ENCODE data around the gene ANKFN1. TPM values are rescaled to one million over a fixed set of nuclear protein-coding genes. Genes with fewer than 3 reads are reported as not detected.

The ANKFN1 gene
- total and polyA plus RNA-seq, 10 of the 15 experiments (the other 5 are each of a cell fraction or from before 2014, with no cell fraction given) = 0.19 TPM; not detected in 9

GRCh38 chr17:56514899-56515298, 361.6 kb downstream of the ANKFN1 start:
- no peak for TF ChIP-seq RAD21 (IDR thresholded peaks at IDR 0.05; ENCODE audit: insufficient read depth, low read depth, low read length)
- TF ChIP-seq ZNF592 (IDR thresholded peaks at IDR 0.05) = no peak
- no peak for TF ChIP-seq ZNF384 (IDR thresholded peaks at IDR 0.05; ENCODE audit: borderline replicate concordance, low read depth, low read length)
- TF ChIP-seq EP300 (IDR thresholded peaks at IDR 0.05; ENCODE audit: borderline replicate concordance in 1 of 2, control insufficient read depth in 1 of 2, low read depth in 2 of 2, low read length in 2 of 2) = no peak
- no peak for TF ChIP-seq RFX5 (IDR thresholded peaks at IDR 0.05; ENCODE audit: low read depth, low read length)
- no peak for TF ChIP-seq PKNOX1 (IDR thresholded peaks at IDR 0.05)
- TF ChIP-seq SIX5 (IDR thresholded peaks at IDR 0.05; ENCODE audit: low read depth, low read length, severe bottlenecking) = no peak
- no peak for TF ChIP-seq GATAD2B (conservative IDR thresholded peaks at IDR 0.05; ENCODE audit: low read depth)
- no peak for TF ChIP-seq MLLT1 (IDR thresholded peaks at IDR 0.05)
- TF ChIP-seq SP1 (IDR thresholded peaks at IDR 0.05; ENCODE audit: low read depth, low read length) = no peak
- no peak for TF ChIP-seq ATF7 (IDR thresholded peaks at IDR 0.05; ENCODE audit: low read depth)
- TF ChIP-seq SUPT20H (IDR thresholded peaks at IDR 0.05; ENCODE audit: borderline replicate concordance, control insufficient read depth, low read depth, low read length) = no peak
- no peak for TF ChIP-seq ZNF207 (IDR thresholded peaks at IDR 0.05; ENCODE audit: borderline replicate concordance)
- TF ChIP-seq ELK1 (IDR thresholded peaks at IDR 0.05; ENCODE audit: low read depth, low read length) = no peak
- Histone ChIP-seq H3K36me3 (ENCODE audit: control insufficient read depth in 2 of 2, insufficient read depth in 2 of 2, low read length in 1 of 2) (no peaks in the 10 kb centered on the region), H2AFZ (ENCODE audit: control insufficient read depth, low read depth, low read length) (no peak overlapping the region), H3K9me3 (replicated peaks; ENCODE audit: control insufficient read depth, insufficient read depth, low read length) (no peaks in the 10 kb centered on the region), H3K79me2 (ENCODE audit: control insufficient read depth, insufficient read depth, low read length) (no peaks in the 10 kb centered on the region), H3K9ac (ENCODE audit: control insufficient read depth, insufficient read depth, low read length) (no peak overlapping the region), H3K27ac (ENCODE audit: control insufficient read depth, insufficient read depth) (no peak overlapping the region), H3K27me3 (replicated peaks in 1 of 2; ENCODE audit: control insufficient read depth in 2 of 2, insufficient read depth in 2 of 2, low read length in 1 of 2) (no peaks in the 10 kb centered on the region; a peak in 1 of 4 replicates), H3K4me2 (ENCODE audit: control insufficient read depth, insufficient read depth) (no peak overlapping the region), H3K4me1 (ENCODE audit: control insufficient read depth, insufficient read depth, low read length) (no peaks in the 10 kb centered on the region), H4K20me1 (ENCODE audit: control insufficient read depth, insufficient read depth) (no peaks in the 10 kb centered on the region), H3K4me3 (no peak overlapping the region)
- in situ Hi-C loops (cut with MboI) (no loop called here), intact Hi-C loops (cut with micrococcal nuclease; ENCODE audit: unreplicated experiment) (no loop called here)
- BruUV-seq (replicated peaks) = no TSS peak
- no peak for FAIRE-seq
- 12% methylated on average over 4 of the region's 4 CpGs for WGBS (ENCODE audit: insufficient coverage, insufficient replicate concordance, low lambda C conversion rate, missing lambda C conversion rate)
- ChIA-PET RAD21 (ENCODE audit: unreplicated experiment) (no interaction called here), CTCF (no interaction called here), POLR2A (no interaction called here), SMC1A (ENCODE audit: uncharacterized antibody, unreplicated experiment) (interaction anchor here (2.0 kb wide), 1 partner anchor 15 kb away, joined by 6 read pairs; no protein-coding TSS in a partner anchor)
- ATAC-seq = no peak
- no peak for DNase-seq (ENCODE audit: low read depth, low spot score)
